Panc1 (cell line): ENCODE results near the gene KIF4B. TPM values are rescaled to one million over a fixed set of nuclear protein-coding genes. Genes with fewer than 3 reads are reported as not detected.

ENCODE experiments used
- ATAC-seq: fragments of 200-7000 bp; cut with Tn5 transposase; 2 replicates; pipeline ENCODE4 v1.9.1; 2020; ENCODE audit warnings: mild to moderate bottlenecking, moderate library complexity
- BruUV-seq: library from RNA; stranded (reverse); fragments of 400-500 nt; replicated peaks from 2 replicates; lab custom pipeline; 2021; lab: Mats Ljungman, UMichigan
- CTCF ChIA-PET: fragments of 300-600 bp; sonication (Branson Sonifier 250); formaldehyde crosslinking; loops from one replicate; lab custom pipeline; 2022; ENCODE audit warnings: antibody characterized with exemption; lab: Charles Lee
- POLR2A ChIA-PET: fragments of 300-600 bp; sonication (Branson Sonifier 250); formaldehyde crosslinking; loops from one replicate; lab custom pipeline; 2022; ENCODE audit warnings: antibody characterized with exemption; lab: Charles Lee
- DNase-seq: peaks from one replicate; pipeline ENCODE4 v3.0.0-alpha.2; 2010; ENCODE audit warnings: low read depth, low spot score
- H3K27ac ChIP-seq: 2 replicates; pipeline ENCODE4 v1.5.1; 2011; ENCODE audit warnings: mild to moderate bottlenecking, low read length, inconsistent platforms
- H3K27me3 ChIP-seq: fragments of 200-500 bp; sonication (Bioruptor generic); 2 replicates; pipeline ENCODE4 v1.6.0; 2014; ENCODE audit warnings: low read length, inconsistent platforms; ENCODE audit not compliant: control insufficient read depth, insufficient read depth
- H3K36me3 ChIP-seq: fragments of 200-500 bp; sonication (Bioruptor generic); 2 replicates; pipeline ENCODE4 v1.5.1; 2014; ENCODE audit warnings: inconsistent platforms, mild to moderate bottlenecking, low read length, moderate library complexity; ENCODE audit not compliant: control insufficient read depth, insufficient read depth
- H3K4me1 ChIP-seq: 2 replicates; pipeline ENCODE4 v1.5.1; 2011; ENCODE audit warnings: inconsistent platforms, mild to moderate bottlenecking, low read length, moderate library complexity; ENCODE audit not compliant: control insufficient read depth, insufficient read depth
- H3K4me3 ChIP-seq, 2 experiments: 2 replicates each; pipeline ENCODE4 v1.5.1; 2011 to 2012; ENCODE audit warnings: low read depth in 2 of 2, low read length in 2 of 2, mild to moderate bottlenecking in 2 of 2, inconsistent platforms in 1 of 2, moderate library complexity in 1 of 2
- H3K9me3 ChIP-seq: fragments of 200-500 bp; sonication (Bioruptor generic); 2 replicates; pipeline ENCODE4 v1.5.1; 2014; ENCODE audit warnings: low read depth, mild to moderate bottlenecking, inconsistent platforms, low read length, moderate library complexity; ENCODE audit not compliant: control insufficient read depth, insufficient read depth
- CTCF ChIP-seq: fragments of 450-650 bp; IDR thresholded peaks from 2 replicates; pipeline ENCODE4 v1.5.1; 2017; ENCODE audit warnings: mild to moderate bottlenecking
- POLR2AphosphoS5 ChIP-seq: IDR thresholded peaks from 2 replicates; pipeline ENCODE4 v1.6.1; 2012; ENCODE audit warnings: mild to moderate bottlenecking, low read depth, low read length, moderate library complexity
- REST ChIP-seq, 2 experiments: IDR thresholded peaks; 2 replicates each; pipeline ENCODE4 v1.6.1; 2011 to 2012; ENCODE audit warnings: low read depth in 2 of 2, control low read depth in 1 of 2, low read length in 1 of 2, mild to moderate bottlenecking in 1 of 2, moderate library complexity in 1 of 2; ENCODE audit not compliant: insufficient read depth in 1 of 2
- SIN3A ChIP-seq: IDR thresholded peaks from 2 replicates; pipeline ENCODE4 v1.6.1; 2012; ENCODE audit warnings: low read depth, mild to moderate bottlenecking, low read length, moderate library complexity, borderline replicate concordance; ENCODE audit not compliant: insufficient read depth
- TCF7L2 ChIP-seq: IDR thresholded peaks from 2 replicates; pipeline ENCODE4 v1.6.1; 2011; ENCODE audit warnings: mild to moderate bottlenecking, low read depth, low read length, inconsistent platforms
- in situ Hi-C: cut with HindIII; loops from 2 replicates; pipeline ENCODE4 v1.10.0; 2016; ENCODE audit warnings: low sequenced_read_pairs, low pct_unique_long_range_greater_than_20kb
- intact Hi-C: fragments of 100-400 bp; cut with micrococcal nuclease; formaldehyde crosslinking; loops from one replicate; pipeline ENCODE4 v1.10.0; 2022; ENCODE audit not compliant: unreplicated experiment
- total RNA-seq: library from RNA; stranded (reverse); gene quantifications from one replicate; pipeline ENCODE4 v1.2.1, GENCODE V29; 2021; ENCODE audit not compliant: unreplicated experiment

Gene KIF4B
- total RNA-seq, 1 experiment from 2014 or later = 0.10 TPM

- CTCF ChIA-PET = interaction anchor here (0.7 kb wide), 1 partner anchor 32 kb away, joined by 9 read pairs; no protein-coding TSS in a partner anchor
- H3K9me3 ChIP-seq = no peaks in the 10 kb centered on the region
- ATAC-seq (no peak), DNase-seq (no peak)
- no peak overlapping the region for H3K27ac ChIP-seq
- H3K27me3 ChIP-seq = no peaks in the 10 kb centered on the region
- H3K4me1 ChIP-seq = no peaks in the 10 kb centered on the region
- TF ChIP-seq CTCF (no peak), REST (IDR thresholded peaks at IDR 0.05; ENCODE audit: insufficient read depth in 1 of 2, low read depth in 2 of 2, low read length in 1 of 2) (no peak), POLR2AphosphoS5 (no peak), SIN3A (no peak), TCF7L2 (no peak)
- H3K36me3 ChIP-seq = no peaks in the 10 kb centered on the region; the same call in 1 of the 2 replicates
- POLR2A ChIA-PET = no interaction called here
- BruUV-seq = no TSS peak
- intact Hi-C loops = no loop called here
- in situ Hi-C loops = no loop called here
- H3K4me3 ChIP-seq = no peak overlapping the region
These were observed 42.8 kb upstream of the KIF4B start for GRCh38 chr5:154970759-154971158.

- ATAC-seq = no peak
- DNase-seq = no peak
- ChIA-PET CTCF (interaction anchor here (0.6 to 1.5 kb wide), 3 partner anchors 10 to 33 kb away, joined by 5 to 9 read pairs (median 5); no protein-coding TSS in a partner anchor), POLR2A (no interaction called here)
- no TSS peak for BruUV-seq
- no peak for TF ChIP-seq REST (IDR thresholded peaks at IDR 0.05; ENCODE audit: insufficient read depth in 1 of 2, low read depth in 2 of 2, low read length in 1 of 2)
- no peak for TF ChIP-seq POLR2AphosphoS5
- TF ChIP-seq TCF7L2 = no peak
- no peak for TF ChIP-seq SIN3A
- no peak for TF ChIP-seq CTCF
- no peak overlapping the region for H3K4me3 ChIP-seq
- intact Hi-C loops = no loop called here
- no peaks in the 10 kb centered on the region for H3K4me1 ChIP-seq
- no peaks in the 10 kb centered on the region; the same call in 1 of the 2 replicates for H3K36me3 ChIP-seq
- in situ Hi-C loops = no loop called here
- no peaks in the 10 kb centered on the region for H3K27me3 ChIP-seq
- no peak overlapping the region for H3K27ac ChIP-seq
- no peaks in the 10 kb centered on the region for H3K9me3 ChIP-seq
These were observed 42.1 kb upstream of the KIF4B start for GRCh38 chr5:154971501-154971900.
